IPS-15b (cell line): ENCODE results near the gene ZFHX3.

Source experiments
- H3K27me3 ChIP-seq: one replicate; pipeline ENCODE4 v1.6.1; 2013; ENCODE audit warnings: low read length; ENCODE audit not compliant: control insufficient read depth, insufficient read depth
- H3K36me3 ChIP-seq: one replicate; pipeline ENCODE4 v1.6.1; 2013; ENCODE audit warnings: low read length; ENCODE audit not compliant: control insufficient read depth, insufficient read depth
- H3K4me1 ChIP-seq: one replicate; pipeline ENCODE4 v1.6.1; 2013; ENCODE audit warnings: mild to moderate bottlenecking, low read length; ENCODE audit not compliant: control insufficient read depth, insufficient read depth
- H3K4me3 ChIP-seq: one replicate; pipeline ENCODE4 v1.5.1; 2013; ENCODE audit warnings: low read depth, low read length
- H3K9ac ChIP-seq: one replicate; pipeline ENCODE4 v1.6.1; 2013; ENCODE audit warnings: low read depth, mild to moderate bottlenecking, low read length
- H3K9me3 ChIP-seq: one replicate; pipeline ENCODE4 v1.6.1; 2013; ENCODE audit warnings: mild to moderate bottlenecking, low read length; ENCODE audit not compliant: control insufficient read depth, insufficient read depth

The ZFHX3 gene

DNA sequence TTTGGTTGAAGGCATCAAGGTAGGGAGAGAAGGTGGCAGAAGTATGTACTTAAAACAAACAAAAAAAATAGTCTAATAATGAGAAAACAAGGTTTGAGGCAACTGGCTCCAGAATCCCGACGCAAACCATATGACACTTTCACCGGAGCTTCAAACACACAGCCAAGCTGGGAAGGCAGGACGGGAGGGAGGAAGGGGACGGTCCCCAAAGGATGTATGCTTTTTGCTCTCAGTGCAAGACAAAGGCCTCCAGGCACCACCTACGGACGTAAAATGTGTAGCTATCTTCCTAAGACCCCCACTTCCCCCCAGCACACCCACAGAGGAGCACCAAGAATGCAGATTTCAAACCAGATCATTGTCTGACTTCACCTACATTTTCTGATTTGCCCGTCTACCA is 102.3 kb downstream of the ZFHX3 start:
- Histone ChIP-seq H3K9ac (no peak overlapping the region), H3K27me3 (no peaks in the 10 kb centered on the region), H3K36me3 (no peaks in the 10 kb centered on the region), H3K4me1 (peaks cover 6% of the 10 kb centered on the region), H3K4me3 (no peak overlapping the region), H3K9me3 (no peaks in the 10 kb centered on the region)

DNA sequence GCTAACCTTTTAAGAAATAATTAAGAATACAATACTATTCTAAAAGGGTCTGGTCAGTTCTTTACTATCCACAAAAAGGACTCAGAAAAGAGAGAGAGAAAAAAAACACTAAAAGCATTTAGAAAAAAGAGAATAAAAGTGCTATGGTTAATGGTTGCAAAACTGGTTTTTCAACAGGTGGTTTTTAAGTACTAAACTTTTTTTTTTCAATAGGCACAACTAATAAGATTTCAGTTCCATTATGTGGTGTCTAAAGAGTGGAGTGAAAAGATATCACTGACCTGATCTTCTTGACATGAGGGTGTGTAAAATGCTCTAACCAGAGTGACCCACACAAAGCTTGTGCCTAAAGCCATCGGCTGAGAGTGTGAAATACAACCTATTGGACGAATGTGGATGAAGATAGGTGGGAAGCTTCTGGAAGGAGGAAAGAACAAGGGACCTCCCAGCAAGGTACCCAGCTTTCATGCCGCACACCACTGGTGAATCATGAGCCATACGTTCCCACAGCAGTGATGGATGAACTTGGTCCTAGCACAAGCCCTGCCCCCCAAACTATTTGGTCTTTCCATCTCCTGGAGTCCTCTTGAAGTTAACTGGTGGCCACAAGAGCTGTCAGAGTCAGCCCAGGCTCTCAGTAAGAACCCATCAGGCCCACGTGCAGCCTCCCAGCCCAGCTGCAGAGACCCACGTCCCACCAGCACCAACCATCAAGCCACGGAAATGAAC is 103.0 kb downstream of the ZFHX3 start:
- H3K27me3 ChIP-seq = no peaks in the 10 kb centered on the region
- no peak overlapping the region for H3K4me3 ChIP-seq
- no peaks in the 10 kb centered on the region for H3K36me3 ChIP-seq
- H3K9me3 ChIP-seq = no peaks in the 10 kb centered on the region
- no peak overlapping the region for H3K9ac ChIP-seq
- H3K4me1 ChIP-seq = peaks cover 6% of the 10 kb centered on the region

- Histone ChIP-seq H3K27me3 (no peaks in the 10 kb centered on the region), H3K9me3 (no peaks in the 10 kb centered on the region), H3K9ac (no peak overlapping the region), H3K4me1 (peaks cover 4% of the 10 kb centered on the region), H3K36me3 (no peaks in the 10 kb centered on the region), H3K4me3 (no peak overlapping the region)
Measured at GRCh38 chr16:72942021-72942420, 105.9 kb downstream of the ZFHX3 start.

GRCh38 chr16:72940886-72941285 is 107.0 kb downstream of the ZFHX3 start:
- H3K4me1 ChIP-seq = peaks cover 8% of the 10 kb centered on the region
- no peaks in the 10 kb centered on the region for H3K27me3 ChIP-seq

GRCh38 chr16:72939247-72939646 is 108.7 kb downstream of the ZFHX3 start:
- H3K4me3 ChIP-seq = no peak overlapping the region
- no peak overlapping the region for H3K9ac ChIP-seq
- no peaks in the 10 kb centered on the region for H3K36me3 ChIP-seq
- H3K9me3 ChIP-seq = no peaks in the 10 kb centered on the region
- H3K4me1 ChIP-seq = peaks cover 8% of the 10 kb centered on the region
- H3K27me3 ChIP-seq = no peaks in the 10 kb centered on the region

More at GRCh38 chr16:72940886-72941285, 107.0 kb downstream of the ZFHX3 start:
- Histone ChIP-seq H3K4me3 (no peak overlapping the region), H3K36me3 (no peaks in the 10 kb centered on the region), H3K9me3 (no peaks in the 10 kb centered on the region), H3K9ac (no peak overlapping the region)

DNA sequence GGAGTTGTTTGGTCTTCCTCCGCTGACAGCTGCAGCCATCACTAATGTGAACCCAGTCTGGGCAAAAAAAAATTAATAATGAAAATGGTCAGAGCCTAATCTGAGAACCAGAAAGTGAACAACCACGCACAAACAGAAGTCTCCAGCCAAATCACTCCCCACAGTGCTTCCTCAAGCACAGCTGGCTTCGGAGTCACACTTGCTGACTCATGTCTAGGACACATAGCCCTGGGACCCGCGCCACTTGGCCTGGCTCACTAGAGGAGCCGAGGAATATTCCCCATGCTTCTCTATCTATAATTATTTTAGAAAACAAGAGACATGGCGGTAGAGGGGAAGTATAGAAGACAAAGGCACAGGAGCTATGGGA is 109.1 kb downstream of the ZFHX3 start:
- H3K36me3 ChIP-seq = no peaks in the 10 kb centered on the region
- H3K4me1 ChIP-seq = peaks cover 8% of the 10 kb centered on the region
- no peaks in the 10 kb centered on the region for H3K9me3 ChIP-seq
- no peaks in the 10 kb centered on the region for H3K27me3 ChIP-seq
- no peak overlapping the region for H3K4me3 ChIP-seq
- H3K9ac ChIP-seq = no peak overlapping the region

DNA sequence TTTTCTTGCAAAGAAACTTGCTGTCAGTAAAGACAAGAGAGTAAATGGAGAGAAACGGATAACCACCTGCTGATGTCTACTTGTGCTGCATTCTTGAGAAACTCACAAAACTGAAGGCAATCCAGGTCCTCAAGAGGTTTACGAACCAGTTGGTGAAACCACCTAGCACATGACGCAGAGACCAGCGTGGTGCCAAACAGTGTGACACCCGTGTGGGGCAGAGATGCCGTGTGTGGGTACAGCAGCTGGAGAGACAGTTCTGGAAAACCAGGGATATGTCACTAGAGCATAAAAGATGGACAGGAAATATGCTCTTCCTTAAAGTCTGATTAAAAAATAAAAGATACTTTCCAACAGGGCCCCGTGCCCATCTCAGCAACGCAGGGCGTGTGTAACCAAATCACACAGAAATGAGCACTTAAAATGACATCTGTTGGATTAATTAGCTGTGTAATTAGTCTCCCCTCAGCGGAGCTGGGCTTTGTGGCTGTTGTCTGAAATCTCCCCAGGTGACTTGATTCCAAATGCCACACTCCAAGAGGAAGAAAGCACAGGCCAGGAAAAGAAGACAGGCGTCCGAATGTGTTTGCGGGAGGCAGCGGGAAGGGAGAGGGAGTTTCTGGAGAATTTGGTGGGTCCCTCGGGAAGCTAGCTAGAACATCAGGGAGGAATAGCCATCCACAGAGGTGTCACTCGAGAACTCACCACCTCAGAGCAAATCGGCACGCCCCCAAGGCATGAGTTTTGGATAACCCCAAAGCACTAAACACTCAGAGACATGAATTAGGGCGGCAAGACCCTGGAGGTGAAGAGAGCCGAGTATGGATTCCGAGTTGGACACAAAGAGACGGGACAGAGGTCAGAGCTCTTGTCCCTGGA is 109.8 kb downstream of the ZFHX3 start:
- peaks cover 8% of the 10 kb centered on the region for H3K4me1 ChIP-seq
- H3K27me3 ChIP-seq = no peaks in the 10 kb centered on the region
- no peak overlapping the region for H3K4me3 ChIP-seq
- H3K9me3 ChIP-seq = no peaks in the 10 kb centered on the region
- H3K36me3 ChIP-seq = no peaks in the 10 kb centered on the region
- no peak overlapping the region for H3K9ac ChIP-seq

- peaks cover 8% of the 10 kb centered on the region for H3K4me1 ChIP-seq
- H3K36me3 ChIP-seq = no peaks in the 10 kb centered on the region
- no peak overlapping the region for H3K9ac ChIP-seq
Measured at GRCh38 chr16:72937360-72937759, 110.6 kb downstream of the ZFHX3 start.

GRCh38 chr16:72936408-72936807 is 111.5 kb downstream of the ZFHX3 start:
- Histone ChIP-seq H3K4me3 (no peak overlapping the region), H3K9me3 (no peaks in the 10 kb centered on the region), H3K27me3 (no peaks in the 10 kb centered on the region), H3K36me3 (no peaks in the 10 kb centered on the region), H3K9ac (no peak overlapping the region), H3K4me1 (peaks cover 10% of the 10 kb centered on the region)

More at GRCh38 chr16:72937360-72937759, 110.6 kb downstream of the ZFHX3 start:
- H3K27me3 ChIP-seq = no peaks in the 10 kb centered on the region
- no peak overlapping the region for H3K4me3 ChIP-seq
- no peaks in the 10 kb centered on the region for H3K9me3 ChIP-seq

GRCh38 chr16:72935896-72936295 is 112.0 kb downstream of the ZFHX3 start:
- Histone ChIP-seq H3K4me1 (peaks cover 10% of the 10 kb centered on the region), H3K9me3 (no peaks in the 10 kb centered on the region), H3K4me3 (no peak overlapping the region), H3K36me3 (no peaks in the 10 kb centered on the region), H3K27me3 (no peaks in the 10 kb centered on the region), H3K9ac (no peak overlapping the region)

DNA sequence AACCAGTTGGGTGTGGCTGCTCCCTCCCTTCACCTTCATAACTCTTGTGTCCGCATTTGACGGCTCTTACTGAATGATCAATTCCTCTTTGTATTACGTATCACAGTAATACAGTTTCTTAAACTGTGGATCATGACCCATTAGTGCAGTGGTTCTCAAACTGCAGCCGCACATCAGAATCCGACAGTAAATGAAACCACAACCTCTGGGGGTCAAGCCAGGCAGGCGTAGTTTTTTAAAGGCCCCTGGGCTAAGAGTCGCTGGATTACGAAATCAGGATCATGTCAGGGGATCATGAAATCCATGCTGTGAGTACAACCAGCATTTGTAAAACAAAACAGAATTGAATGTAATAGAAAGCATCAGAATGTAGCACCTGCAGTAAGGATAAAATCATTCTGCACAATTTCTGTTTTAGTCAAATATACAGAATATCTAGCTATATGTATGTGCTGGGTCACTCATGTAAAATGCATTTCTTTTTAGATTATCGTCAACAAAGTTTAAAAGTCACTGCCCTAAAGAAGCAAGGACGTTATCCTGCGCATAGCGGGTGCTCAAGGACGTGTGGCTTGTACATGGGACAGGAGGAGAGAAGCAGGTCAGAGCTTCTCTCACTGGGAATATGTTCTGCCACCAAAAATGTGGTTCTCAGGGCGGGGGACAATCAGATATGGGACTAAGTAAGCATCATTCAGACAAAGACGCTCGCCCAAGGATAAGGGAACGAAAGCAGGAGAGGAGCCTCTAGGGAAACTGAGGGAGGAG is 113.1 kb downstream of the ZFHX3 start:
- no peak overlapping the region for H3K4me3 ChIP-seq
- H3K27me3 ChIP-seq = no peaks in the 10 kb centered on the region
- no peaks in the 10 kb centered on the region for H3K36me3 ChIP-seq
- H3K9me3 ChIP-seq = no peaks in the 10 kb centered on the region
- H3K9ac ChIP-seq = no peak overlapping the region
- H3K4me1 ChIP-seq = peaks cover 10% of the 10 kb centered on the region
